ENCODE results near the gene VDAC2.

DNA sequence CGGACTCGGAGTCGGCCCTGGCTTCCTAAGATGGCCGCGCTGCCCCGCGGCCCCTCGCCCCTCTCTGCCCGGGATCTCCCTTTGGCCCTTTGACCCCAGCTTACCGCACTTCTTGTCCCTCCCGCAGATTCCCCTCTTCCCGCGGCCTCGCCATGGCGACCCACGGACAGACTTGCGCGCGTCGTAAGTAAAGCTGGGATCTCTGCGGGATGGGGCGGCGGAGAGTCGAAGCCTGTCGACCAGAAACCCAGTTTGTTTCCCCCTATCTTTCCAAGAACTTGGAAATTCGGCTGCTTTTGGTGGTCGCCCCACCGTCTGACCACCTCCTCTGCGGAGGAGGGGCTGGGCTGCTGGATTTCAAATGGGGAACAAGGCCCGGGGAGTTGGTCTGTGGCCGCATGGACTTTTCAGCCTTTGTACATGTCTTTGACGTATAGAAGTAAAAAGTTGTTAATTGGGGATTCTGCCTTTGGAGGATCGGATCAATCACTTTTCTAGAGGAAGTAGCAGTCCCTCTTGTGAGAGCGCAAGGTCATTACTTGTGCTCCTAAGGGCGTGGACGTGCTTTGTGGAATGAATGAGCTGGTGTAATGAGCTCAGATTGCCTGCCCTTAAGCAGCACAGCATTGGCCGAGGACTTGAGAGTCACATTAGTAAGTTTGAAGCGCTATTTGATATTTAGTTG, 553 bp downstream of the VDAC2 start:
- TF ChIP-seq, protein P1, sequence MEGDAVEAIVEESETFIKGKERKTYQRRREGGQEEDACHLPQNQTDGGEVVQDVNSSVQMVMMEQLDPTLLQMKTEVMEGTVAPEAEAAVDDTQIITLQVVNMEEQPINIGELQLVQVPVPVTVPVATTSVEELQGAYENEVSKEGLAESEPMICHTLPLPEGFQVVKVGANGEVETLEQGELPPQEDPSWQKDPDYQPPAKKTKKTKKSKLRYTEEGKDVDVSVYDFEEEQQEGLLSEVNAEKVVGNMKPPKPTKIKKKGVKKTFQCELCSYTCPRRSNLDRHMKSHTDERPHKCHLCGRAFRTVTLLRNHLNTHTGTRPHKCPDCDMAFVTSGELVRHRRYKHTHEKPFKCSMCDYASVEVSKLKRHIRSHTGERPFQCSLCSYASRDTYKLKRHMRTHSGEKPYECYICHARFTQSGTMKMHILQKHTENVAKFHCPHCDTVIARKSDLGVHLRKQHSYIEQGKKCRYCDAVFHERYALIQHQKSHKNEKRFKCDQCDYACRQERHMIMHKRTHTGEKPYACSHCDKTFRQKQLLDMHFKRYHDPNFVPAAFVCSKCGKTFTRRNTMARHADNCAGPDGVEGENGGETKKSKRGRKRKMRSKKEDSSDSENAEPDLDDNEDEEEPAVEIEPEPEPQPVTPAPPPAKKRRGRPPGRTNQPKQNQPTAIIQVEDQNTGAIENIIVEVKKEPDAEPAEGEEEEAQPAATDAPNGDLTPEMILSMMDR (IDR thresholded peaks at IDR 0.05) = no peak
- TF ChIP-seq POLR2A (IDR thresholded peaks at IDR 0.05) = peak; percentile 53 to 55

All from Peyer's patch (tissue), 4 donors.